GM12878 (cell line): ENCODE results near the gene GFOD2. TPM values are rescaled to one million over a fixed set of nuclear protein-coding genes. Genes with fewer than 3 reads are reported as not detected.

Experiments used
- ATAC-seq: fragments of 200-7000 bp; cut with Tn5 transposase; 3 replicates; pipeline ENCODE4 v1.9.1; 2020; ENCODE audit warnings: mild to moderate bottlenecking, moderate library complexity
- BruUV-seq: library from RNA; stranded (reverse); fragments of 400-500 nt; replicated peaks from 2 replicates; lab custom pipeline; 2021; lab: Mats Ljungman, UMichigan
- CTCF ChIA-PET: fragments of 300-600 bp; sonication (Branson Sonifier 250); formaldehyde crosslinking; extraction: SDS; loops from one replicate; lab custom pipeline; 2021; ENCODE audit warnings: inconsistent platforms; lab: Yijun Ruan, JAX
- POLR2A ChIA-PET: fragments of 350-600 bp; formaldehyde crosslinking; extraction: SDS; loops from one replicate; lab custom pipeline; 2021; ENCODE audit warnings: inconsistent platforms; lab: Charles Lee
- RAD21 ChIA-PET: fragments of 300-600 bp; sonication (Branson Sonifier 250); formaldehyde crosslinking; loops from one replicate; lab custom pipeline; 2023; ENCODE audit warnings: antibody characterized with exemption; ENCODE audit not compliant: unreplicated experiment; lab: Charles Lee
- SMC1A ChIA-PET: fragments of 300-600 bp; sonication (Branson Sonifier 250); formaldehyde crosslinking; loops from one replicate; lab custom pipeline; 2023; ENCODE audit not compliant: unreplicated experiment, uncharacterized antibody; lab: Charles Lee
- DNase-seq: peaks from one replicate; pipeline ENCODE4 v3.0.0-alpha.2; 2011; ENCODE audit warnings: low read depth, low spot score
- FAIRE-seq: peaks from 3 replicates; lab custom pipeline; 2011; peaks lifted over from hg19 to GRCh38; lab: Jason Lieb, UNC
- H2AFZ ChIP-seq: 2 replicates; pipeline ENCODE4 v1.6.0; 2011; ENCODE audit warnings: low read depth, low read length, control low read depth; ENCODE audit not compliant: control insufficient read depth
- H3K27ac ChIP-seq: 2 replicates; pipeline ENCODE4 v1.5.1; 2011; ENCODE audit warnings: control low read depth; ENCODE audit not compliant: control insufficient read depth, insufficient read depth
- H3K27me3 ChIP-seq, 2 experiments: replicated peaks in 1 of 2; 2 replicates each; pipeline versions ENCODE4 v1.6.0 to v1.6.1; 2011; ENCODE audit warnings: low read length in 1 of 2; ENCODE audit not compliant: control insufficient read depth in 2 of 2, insufficient read depth in 2 of 2
- H3K36me3 ChIP-seq, 2 experiments: 2 replicates each; pipeline ENCODE4 v1.5.1; 2011; ENCODE audit warnings: low read length in 1 of 2; ENCODE audit not compliant: control insufficient read depth in 2 of 2, insufficient read depth in 2 of 2
- H3K4me1 ChIP-seq: 2 replicates; pipeline ENCODE4 v1.6.1; 2011; ENCODE audit warnings: mild to moderate bottlenecking, low read length, moderate library complexity, mixed read lengths; ENCODE audit not compliant: control insufficient read depth, insufficient read depth
- H3K4me2 ChIP-seq: 2 replicates; pipeline ENCODE4 v1.6.0; 2011; ENCODE audit warnings: control low read depth; ENCODE audit not compliant: control insufficient read depth, insufficient read depth
- H3K4me3 ChIP-seq: fragments of 200-600 bp; sonication (generic); 2 replicates; pipeline ENCODE4 v1.5.1; 2016
- H3K79me2 ChIP-seq: 2 replicates; pipeline ENCODE4 v1.6.0; 2011; ENCODE audit warnings: low read length; ENCODE audit not compliant: control insufficient read depth, insufficient read depth
- H3K9ac ChIP-seq: 2 replicates; pipeline ENCODE4 v1.8.0; 2011; ENCODE audit warnings: low read length, control low read depth, mixed read lengths; ENCODE audit not compliant: control insufficient read depth, insufficient read depth
- H3K9me3 ChIP-seq: replicated peaks from 3 replicates; pipeline ENCODE4 v1.5.1; 2011; ENCODE audit warnings: mild to moderate bottlenecking, low read length; ENCODE audit not compliant: control insufficient read depth, insufficient read depth
- H4K20me1 ChIP-seq: 2 replicates; pipeline ENCODE4 v1.6.0; 2011; ENCODE audit not compliant: control insufficient read depth, insufficient read depth
- ASH2L ChIP-seq: fragments of 300-600, 200-600 bp; sonication (generic); IDR thresholded peaks from 2 replicates; pipeline ENCODE4 v1.6.1; 2017; ENCODE audit warnings: low read depth, mild to moderate bottlenecking, borderline replicate concordance
- CHD1 ChIP-seq: IDR thresholded peaks from 2 replicates; pipeline ENCODE4 v1.6.1; 2012; ENCODE audit warnings: low read depth, low read length, improper control_type of control experiment
- ELK1 ChIP-seq: IDR thresholded peaks from 2 replicates; pipeline ENCODE4 v1.6.1; 2012; ENCODE audit warnings: low read depth, low read length, improper control_type of control experiment
- ESRRA ChIP-seq: IDR thresholded peaks from 2 replicates; pipeline ENCODE4 v1.6.1; 2012; ENCODE audit warnings: mild to moderate bottlenecking, low read length, improper control_type of control experiment
- MAX ChIP-seq: IDR thresholded peaks from 2 replicates; pipeline ENCODE4 v1.6.1; 2012; ENCODE audit warnings: low read depth, low read length, improper control_type of control experiment
- MLLT1 ChIP-seq: fragments of 450-650 bp; IDR thresholded peaks from 2 replicates; pipeline ENCODE4 v1.6.1; 2016; ENCODE audit warnings: mild to moderate bottlenecking
- NRF1 ChIP-seq: conservative IDR thresholded peaks from 2 replicates; pipeline ENCODE4 v1.6.1; 2011; ENCODE audit warnings: mild to moderate bottlenecking, low read depth, low read length, improper control_type of control experiment
- POU2F2 ChIP-seq: IDR thresholded peaks from 3 replicates; pipeline ENCODE4 v1.6.1; 2011; ENCODE audit warnings: low read depth, mild to moderate bottlenecking, low read length, borderline replicate concordance
- RBBP5 ChIP-seq: fragments of 200-600 bp; sonication (generic); conservative IDR thresholded peaks from 2 replicates; pipeline ENCODE4 v1.6.1; 2016
- RELB ChIP-seq: fragments of 450-650 bp; IDR thresholded peaks from 2 replicates; pipeline ENCODE4 v1.6.1; 2017; ENCODE audit warnings: low read depth, mild to moderate bottlenecking, moderate library complexity
- SMC3 ChIP-seq: IDR thresholded peaks from 2 replicates; pipeline ENCODE4 v1.6.1; 2011; ENCODE audit warnings: low read length, improper control_type of control experiment, borderline replicate concordance
- SREBF2 ChIP-seq: IDR thresholded peaks from 2 replicates; pipeline ENCODE4 v1.6.1; 2012; ENCODE audit warnings: mild to moderate bottlenecking, low read length
- STAT1 ChIP-seq: fragments of 450-650 bp; conservative IDR thresholded peaks from 2 replicates; pipeline ENCODE4 v1.6.1; 2014; ENCODE audit warnings: antibody characterized with exemption, mild to moderate bottlenecking
- TARDBP ChIP-seq: IDR thresholded peaks from 2 replicates; pipeline ENCODE4 v1.6.1; 2016; ENCODE audit warnings: borderline replicate concordance
- ZNF24 ChIP-seq: fragments of 450-650 bp; IDR thresholded peaks from 2 replicates; pipeline ENCODE4 v1.6.1; 2017; ENCODE audit warnings: antibody characterized with exemption, mild to moderate bottlenecking
- ZSCAN29 ChIP-seq: fragments of 450-650 bp; IDR thresholded peaks from 2 replicates; pipeline ENCODE4 v1.6.1; 2017; ENCODE audit warnings: mild to moderate bottlenecking, moderate library complexity
- in situ Hi-C: fragments of 300-500 bp; cut with MboI; formaldehyde crosslinking; loops from 9 replicates; pipeline ENCODE4 v1.14.3; 2018; ENCODE audit warnings: mixed read lengths
- intact Hi-C: fragments of 100-400 bp; cut with micrococcal nuclease; formaldehyde crosslinking; loops from one replicate; pipeline ENCODE4 v1.14.2; 2022; ENCODE audit not compliant: unreplicated experiment
- polyA plus RNA-seq, 11 experiments: library from polyadenylated mRNA; depleted of rRNA in 4 of 11; unstranded in 6 of 11; stranded (reverse) in 5 of 11; fragments of >200 nt; fragmentation: Nextera tagmentation in 4 of 11; fragmentation: Illumina TruSeq in 1 of 11; extraction: Ambion mirVana in 4 of 11; extraction: Trizol in 1 of 11; gene quantifications; 1 replicate in 1 of 11; 2 replicates in 10 of 11; pipeline versions ENCODE4 v1.2.1 to v1.2.3, GENCODE V29; 2011 to 2016; ENCODE audit warnings: inconsistent platforms in 2 of 11, missing spikeins in 2 of 11, low read depth in 1 of 11
- total RNA-seq, 4 experiments: library from RNA; depleted of rRNA in 3 of 4; stranded (reverse); fragments of >200 nt in 3 of 4; fragmentation: Illumina TruSeq in 1 of 4; extraction: Trizol in 1 of 4; gene quantifications; 2 replicates each; pipeline versions ENCODE4 v1.2.1 to v1.2.3, GENCODE V29; 2013 to 2021

Gene GFOD2
- total and polyA plus RNA-seq, 10 of the 15 experiments (the other 5 are each of a cell fraction or from before 2014, with no cell fraction given) = 2.0 to 15.9 (median 12.0) TPM

- TF ChIP-seq TARDBP = no peak
These were observed 55.8 kb downstream of the GFOD2 start (continued) for GRCh38 chr16:67663151-67663876.

GRCh38 chr16:67662653-67663010 lies 56.5 kb downstream of the GFOD2 start:
- ATAC-seq = no peak
- H3K79me2 ChIP-seq = peaks cover 12% of the 10 kb centered on the region
- H4K20me1 ChIP-seq = no peaks in the 10 kb centered on the region
- H3K27ac ChIP-seq = no peak overlapping the region
- no peak for DNase-seq
- no peak overlapping the region for H2AFZ ChIP-seq
- no peak overlapping the region for H3K4me3 ChIP-seq
- no peaks in the 10 kb centered on the region for H3K9me3 ChIP-seq
- no peaks in the 10 kb centered on the region for H3K27me3 ChIP-seq
- ChIA-PET RAD21 (interaction anchor here (0.7 kb wide), 1 partner anchor 18 kb away, joined by 4 read pairs; the partner anchor contains the start of gene CARMIL2), CTCF (interaction anchor here (0.7 to 11.9 kb wide), 4 partner anchors 17 to 144 kb away, joined by 3 to 196 read pairs (median 8); partner anchors contain the start of genes CARMIL2 and CTCF), SMC1A (interaction anchor here (1.0 to 1.4 kb wide), 2 partner anchors 18 to 154 kb away, joined by 3 read pairs; partner anchors contain the start of gene CARMIL2), POLR2A (interaction anchor here (0.6 to 1.1 kb wide), 3 partner anchors 18 to 143 kb away, joined by 3 to 4 read pairs (median 3); partner anchors contain the start of gene CARMIL2)
- intact Hi-C loops = loop anchor here (5.0 kb wide), 1 partner anchor 505 kb away; the partner anchor contains the start of genes FBXL8 and TRADD
- H3K36me3 ChIP-seq = peaks cover 6 to 10% of the 10 kb centered on the region in 2 experiments; a peak in 3 of 4 replicates
- FAIRE-seq = no peak
- no peak overlapping the region for H3K4me2 ChIP-seq
- peaks cover 18% of the 10 kb centered on the region for H3K4me1 ChIP-seq
- in situ Hi-C loops = no loop called here
- no peak overlapping the region for H3K9ac ChIP-seq
- no TSS peak for BruUV-seq
- no peak for TF ChIP-seq ZSCAN29
- no peak for TF ChIP-seq NRF1
- TF ChIP-seq MLLT1 = no peak
- TF ChIP-seq SREBF2 = no peak
- no peak for TF ChIP-seq ASH2L
- no peak for TF ChIP-seq ZNF24
- TF ChIP-seq ELK1 = no peak
- TF ChIP-seq ESRRA = no peak
- no peak for TF ChIP-seq MAX
- TF ChIP-seq POU2F2 = no peak
- no peak for TF ChIP-seq RELB
- no peak for TF ChIP-seq RBBP5
- TF ChIP-seq SMC3 = no peak
- TF ChIP-seq STAT1 = no peak
- no peak for TF ChIP-seq CHD1
